Measurements from ENCODE around the gene KRTAP5-7.
A peak's percentile ranks its signal among the peaks of the same experiment; 100 is the strongest.

The KRTAP5-7 gene

GRCh38 chr11:71558996-71559395 lies 31.9 kb downstream of the KRTAP5-7 start:
- TF ChIP-seq TEAD4 (IDR thresholded peaks at IDR 0.05) (no peak), CEBPB (IDR thresholded peaks at IDR 0.05) (no peak), FOXM1 (IDR thresholded peaks at IDR 0.05; ENCODE audit: borderline replicate concordance, low read depth) (no peak), YY1 (IDR thresholded peaks at IDR 0.05; ENCODE audit: low read depth) (no peak), TAF1 (IDR thresholded peaks at IDR 0.05; ENCODE audit: low read depth) (no peak), NFIC (IDR thresholded peaks at IDR 0.05) (no peak)
- TF ChIP-seq, protein P1, sequence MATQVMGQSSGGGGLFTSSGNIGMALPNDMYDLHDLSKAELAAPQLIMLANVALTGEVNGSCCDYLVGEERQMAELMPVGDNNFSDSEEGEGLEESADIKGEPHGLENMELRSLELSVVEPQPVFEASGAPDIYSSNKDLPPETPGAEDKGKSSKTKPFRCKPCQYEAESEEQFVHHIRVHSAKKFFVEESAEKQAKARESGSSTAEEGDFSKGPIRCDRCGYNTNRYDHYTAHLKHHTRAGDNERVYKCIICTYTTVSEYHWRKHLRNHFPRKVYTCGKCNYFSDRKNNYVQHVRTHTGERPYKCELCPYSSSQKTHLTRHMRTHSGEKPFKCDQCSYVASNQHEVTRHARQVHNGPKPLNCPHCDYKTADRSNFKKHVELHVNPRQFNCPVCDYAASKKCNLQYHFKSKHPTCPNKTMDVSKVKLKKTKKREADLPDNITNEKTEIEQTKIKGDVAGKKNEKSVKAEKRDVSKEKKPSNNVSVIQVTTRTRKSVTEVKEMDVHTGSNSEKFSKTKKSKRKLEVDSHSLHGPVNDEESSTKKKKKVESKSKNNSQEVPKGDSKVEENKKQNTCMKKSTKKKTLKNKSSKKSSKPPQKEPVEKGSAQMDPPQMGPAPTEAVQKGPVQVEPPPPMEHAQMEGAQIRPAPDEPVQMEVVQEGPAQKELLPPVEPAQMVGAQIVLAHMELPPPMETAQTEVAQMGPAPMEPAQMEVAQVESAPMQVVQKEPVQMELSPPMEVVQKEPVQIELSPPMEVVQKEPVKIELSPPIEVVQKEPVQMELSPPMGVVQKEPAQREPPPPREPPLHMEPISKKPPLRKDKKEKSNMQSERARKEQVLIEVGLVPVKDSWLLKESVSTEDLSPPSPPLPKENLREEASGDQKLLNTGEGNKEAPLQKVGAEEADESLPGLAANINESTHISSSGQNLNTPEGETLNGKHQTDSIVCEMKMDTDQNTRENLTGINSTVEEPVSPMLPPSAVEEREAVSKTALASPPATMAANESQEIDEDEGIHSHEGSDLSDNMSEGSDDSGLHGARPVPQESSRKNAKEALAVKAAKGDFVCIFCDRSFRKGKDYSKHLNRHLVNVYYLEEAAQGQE (IDR thresholded peaks at IDR 0.05; ENCODE audit: low read depth): no peak
- TF ChIP-seq, protein P2, sequence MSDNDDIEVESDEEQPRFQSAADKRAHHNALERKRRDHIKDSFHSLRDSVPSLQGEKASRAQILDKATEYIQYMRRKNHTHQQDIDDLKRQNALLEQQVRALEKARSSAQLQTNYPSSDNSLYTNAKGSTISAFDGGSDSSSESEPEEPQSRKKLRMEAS (IDR thresholded peaks at IDR 0.05): no peak

DNA sequence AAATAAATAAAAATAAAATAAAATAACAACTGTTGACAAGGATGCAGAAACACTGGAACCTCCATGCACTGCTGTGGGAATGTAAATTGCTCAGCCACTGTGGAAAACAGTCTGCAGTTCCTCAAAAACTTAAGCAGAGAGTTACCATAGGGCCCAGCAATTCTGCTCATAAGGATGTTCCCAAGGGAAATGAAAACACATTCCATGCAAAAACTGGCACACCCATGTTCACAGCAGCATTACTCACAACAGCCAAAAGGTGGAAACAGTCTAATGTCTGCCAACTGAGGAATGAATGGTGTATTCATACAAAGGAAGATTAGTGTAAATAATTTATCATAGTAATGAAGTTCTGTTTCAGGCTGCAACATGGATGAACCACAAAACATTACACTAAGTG lies 35.1 kb downstream of the KRTAP5-7 start:
- TF ChIP-seq ZBTB7A (IDR thresholded peaks at IDR 0.05; ENCODE audit: low read depth) (no peak), TEAD4 (IDR thresholded peaks at IDR 0.05) (no peak), RAD21 (IDR thresholded peaks at IDR 0.05; ENCODE audit: low read depth) (no peak), CEBPB (IDR thresholded peaks at IDR 0.05) (no peak), NFIC (IDR thresholded peaks at IDR 0.05) (no peak), CREB1 (IDR thresholded peaks at IDR 0.05; ENCODE audit: low read depth) (no peak), TAF1 (IDR thresholded peaks at IDR 0.05; ENCODE audit: low read depth) (no peak), YY1 (IDR thresholded peaks at IDR 0.05; ENCODE audit: low read depth) (no peak), TCF12 (IDR thresholded peaks at IDR 0.05; ENCODE audit: low read depth) (no peak), USF1 (IDR thresholded peaks at IDR 0.05) (no peak)
- TF ChIP-seq, protein P2 (IDR thresholded peaks at IDR 0.05): no peak

DNA sequence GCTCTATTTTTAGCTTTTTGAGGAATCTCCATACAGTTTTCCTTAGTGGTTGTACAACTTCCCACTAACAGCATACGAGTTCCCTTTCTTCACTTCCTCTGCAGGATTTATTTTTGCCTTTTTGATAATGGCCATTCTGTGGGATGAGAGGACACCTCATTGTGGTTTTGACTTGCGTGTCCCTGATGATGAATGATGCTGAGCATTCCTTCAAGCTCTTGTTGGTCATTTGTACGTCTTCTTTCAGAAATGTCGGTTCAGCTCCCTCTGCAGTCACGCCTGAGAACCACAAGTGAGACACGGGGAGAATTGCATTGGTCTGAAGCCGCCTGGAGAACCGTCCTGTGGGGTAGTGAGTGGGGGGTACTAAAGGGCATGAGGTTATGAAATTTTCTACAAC lies 36.3 kb downstream of the KRTAP5-7 start:
- TF ChIP-seq RAD21 (IDR thresholded peaks at IDR 0.05; ENCODE audit: low read depth): peak; percentile 57
- no peak for TF ChIP-seq TAF1 (IDR thresholded peaks at IDR 0.05; ENCODE audit: low read depth)
- no peak for TF ChIP-seq NFIC (IDR thresholded peaks at IDR 0.05)
- TF ChIP-seq USF1 (IDR thresholded peaks at IDR 0.05): no peak
- TF ChIP-seq CEBPB (IDR thresholded peaks at IDR 0.05): no peak

DNA sequence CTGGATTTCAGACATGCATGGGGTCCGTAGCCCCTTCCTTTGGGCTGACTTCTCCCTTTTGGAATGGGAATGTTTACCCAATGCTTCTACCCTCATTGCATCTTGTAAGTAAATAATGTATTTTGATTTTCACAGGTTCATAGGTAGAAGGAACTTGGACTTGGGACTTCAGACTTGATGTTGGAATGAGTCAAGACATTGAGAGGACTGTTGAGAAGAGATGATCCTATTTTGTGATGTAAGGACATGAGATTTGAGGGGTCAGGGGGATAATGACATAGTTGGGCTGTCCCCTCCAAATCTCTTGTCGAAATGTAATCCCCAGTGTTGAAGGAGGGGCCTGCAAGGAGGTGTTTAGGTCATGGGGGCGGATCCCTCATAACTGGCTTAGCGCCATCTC lies 37.4 kb downstream of the KRTAP5-7 start:
- TF ChIP-seq, protein P1 (IDR thresholded peaks at IDR 0.05; ENCODE audit: low read depth): no peak
- TF ChIP-seq TAF1 (IDR thresholded peaks at IDR 0.05; ENCODE audit: low read depth): no peak

GRCh38 chr11:71565263-71565662 lies 38.2 kb downstream of the KRTAP5-7 start, which contains the start of gene KRTAP5-10:
TSS of gene KRTAP5-10 (plus strand) at chr11:71565563. CDS start at chr11:71565588, 25 bp downstream.
- TF ChIP-seq TAF1 (IDR thresholded peaks at IDR 0.05; ENCODE audit: low read depth) (no peak), TCF12 (IDR thresholded peaks at IDR 0.05; ENCODE audit: low read depth) (no peak), TEAD4 (IDR thresholded peaks at IDR 0.05) (no peak), YY1 (IDR thresholded peaks at IDR 0.05; ENCODE audit: low read depth) (no peak), USF1 (IDR thresholded peaks at IDR 0.05) (no peak), EP300 (IDR thresholded peaks at IDR 0.05; ENCODE audit: borderline replicate concordance) (no peak)
- TF ChIP-seq, protein P2 (IDR thresholded peaks at IDR 0.05): no peak

GRCh38 chr11:71566081-71566620 lies 39.1 kb downstream of the KRTAP5-7 start:
- no peak for TF ChIP-seq EP300 (IDR thresholded peaks at IDR 0.05; ENCODE audit: borderline replicate concordance)
- TF ChIP-seq, protein P1 (IDR thresholded peaks at IDR 0.05; ENCODE audit: low read depth): no peak
- no peak for TF ChIP-seq USF1 (IDR thresholded peaks at IDR 0.05)
- no peak for TF ChIP-seq YY1 (IDR thresholded peaks at IDR 0.05; ENCODE audit: low read depth)
- no peak for TF ChIP-seq EGR1 (IDR thresholded peaks at IDR 0.05)
- no peak for TF ChIP-seq TAF1 (IDR thresholded peaks at IDR 0.05; ENCODE audit: low read depth)
- TF ChIP-seq, protein P2 (IDR thresholded peaks at IDR 0.05): no peak
- no peak for TF ChIP-seq TCF12 (IDR thresholded peaks at IDR 0.05; ENCODE audit: low read depth)
- TF ChIP-seq CREB1 (IDR thresholded peaks at IDR 0.05; ENCODE audit: low read depth): no peak
- no peak for TF ChIP-seq CEBPB (IDR thresholded peaks at IDR 0.05)
- no peak for TF ChIP-seq NFIC (IDR thresholded peaks at IDR 0.05)
- TF ChIP-seq ZBTB7A (IDR thresholded peaks at IDR 0.05; ENCODE audit: low read depth): no peak
